IMR-90 (cell line): ENCODE results near the gene LAMA3. TPM values are rescaled to one million over a fixed set of nuclear protein-coding genes. Genes with fewer than 3 reads are reported as not detected.
A peak's percentile ranks its signal among the peaks of the same experiment; 100 is the strongest.

Experiments used
- ATAC-seq: fragments of 200-7000 bp; cut with Tn5 transposase; 2 replicates; pipeline ENCODE4 v1.9.1; 2020; ENCODE audit warnings: low read depth, mild to moderate bottlenecking, moderate library complexity
- BruUV-seq: library from RNA; stranded (reverse); fragments of 400-500 nt; replicated peaks from 2 replicates; lab custom pipeline; 2021; lab: Mats Ljungman, UMichigan
- CTCF ChIA-PET: fragments of 300-600 bp; formaldehyde crosslinking; extraction: SDS; loops from one replicate; lab custom pipeline; 2021; ENCODE audit warnings: antibody characterized with exemption; lab: Yijun Ruan, JAX
- POLR2A ChIA-PET: fragments of 300-600 bp; sonication (Branson Sonifier 250); formaldehyde crosslinking; loops from one replicate; lab custom pipeline; 2022; ENCODE audit warnings: antibody characterized with exemption; ENCODE audit not compliant: unreplicated experiment; lab: Charles Lee
- DNase-seq: peaks from one replicate; pipeline ENCODE4 v3.0.0; 2013
- H2AFZ ChIP-seq: replicated peaks from 2 replicates; pipeline ENCODE3; 2013; ENCODE audit warnings: low read length, mild to moderate bottlenecking; ENCODE audit not compliant: poor library complexity
- H2AK5ac ChIP-seq: 2 replicates; pipeline ENCODE4 v1.6.1; 2013; ENCODE audit warnings: low read depth, low read length, inconsistent platforms
- H2AK9ac ChIP-seq: replicated peaks from 2 replicates; pipeline ENCODE3; 2013; ENCODE audit warnings: mild to moderate bottlenecking, low read depth, low read length, moderate library complexity; ENCODE audit not compliant: poor library complexity
- H2BK120ac ChIP-seq: 2 replicates; pipeline ENCODE4 v1.6.1; 2013; ENCODE audit warnings: low read depth, low read length, inconsistent platforms
- H2BK15ac ChIP-seq: 3 replicates; pipeline ENCODE4 v1.6.1; 2013; ENCODE audit warnings: low read depth, low read length, inconsistent platforms
- H2BK20ac ChIP-seq: 2 replicates; pipeline ENCODE4 v1.6.1; 2013; ENCODE audit warnings: low read depth, mild to moderate bottlenecking, inconsistent platforms, low read length, moderate library complexity
- H2BK5ac ChIP-seq: 2 replicates; pipeline ENCODE4 v1.6.1; 2013; ENCODE audit warnings: mild to moderate bottlenecking, low read depth, low read length, inconsistent platforms; ENCODE audit not compliant: poor library complexity, severe bottlenecking
- H3K14ac ChIP-seq: replicated peaks from 2 replicates; pipeline ENCODE4 v1.6.1; 2013; ENCODE audit warnings: low read depth, low read length, inconsistent platforms
- H3K18ac ChIP-seq: 2 replicates; pipeline ENCODE4 v1.6.1; 2013; ENCODE audit warnings: low read depth, low read length, control low read depth
- H3K23ac ChIP-seq: 2 replicates; pipeline ENCODE4 v1.6.1; 2013; ENCODE audit warnings: low read depth, low read length, inconsistent platforms
- H3K27ac ChIP-seq: 2 replicates; pipeline ENCODE4 v1.5.1; 2013; ENCODE audit warnings: mild to moderate bottlenecking, control low read depth, low read length; ENCODE audit not compliant: insufficient read depth
- H3K27me3 ChIP-seq: 2 replicates; pipeline ENCODE4 v1.6.1; 2013; ENCODE audit warnings: low read length; ENCODE audit not compliant: control insufficient read depth, insufficient read depth
- H3K36me3 ChIP-seq: 2 replicates; pipeline ENCODE4 v1.6.1; 2013; ENCODE audit warnings: low read length, mixed read lengths; ENCODE audit not compliant: control insufficient read depth, insufficient read depth
- H3K4ac ChIP-seq: 2 replicates; pipeline ENCODE4 v1.6.1; 2013; ENCODE audit warnings: low read depth, low read length, inconsistent platforms
- H3K4me1 ChIP-seq: 2 replicates; pipeline ENCODE4 v1.6.1; 2013; ENCODE audit warnings: low read length, mixed read lengths; ENCODE audit not compliant: control insufficient read depth, insufficient read depth
- H3K4me2 ChIP-seq: 2 replicates; pipeline ENCODE4 v1.6.1; 2013; ENCODE audit warnings: low read depth, mild to moderate bottlenecking, control low read depth, low read length, moderate library complexity
- H3K4me3 ChIP-seq: 2 replicates; pipeline ENCODE4 v1.5.1; 2013; ENCODE audit warnings: low read depth, mild to moderate bottlenecking, control low read depth, low read length, moderate library complexity; ENCODE audit not compliant: insufficient read depth
- H3K56ac ChIP-seq: 2 replicates; pipeline ENCODE4 v1.6.1; 2013; ENCODE audit warnings: low read length, inconsistent platforms; ENCODE audit not compliant: insufficient read depth; ENCODE audit errors: extremely low read depth
- H3K79me1 ChIP-seq, 2 experiments: 2 replicates each; pipeline ENCODE4 v1.6.1; 2013; ENCODE audit warnings: low read length in 2 of 2, inconsistent platforms in 1 of 2, low read depth in 1 of 2
- H3K9ac ChIP-seq: 2 replicates; pipeline ENCODE4 v1.6.1; 2013; ENCODE audit warnings: low read depth, low read length, control low read depth
- H3K9me1 ChIP-seq: 2 replicates; pipeline ENCODE4 v1.6.1; 2013; ENCODE audit warnings: low read length, inconsistent platforms; ENCODE audit not compliant: insufficient read depth
- H3K9me3 ChIP-seq: 2 replicates; pipeline ENCODE4 v1.6.1; 2013; ENCODE audit warnings: low read length; ENCODE audit not compliant: control insufficient read depth, insufficient read depth
- H4K20me1 ChIP-seq: 2 replicates; pipeline ENCODE4 v1.6.1; 2013; ENCODE audit warnings: low read length, inconsistent platforms; ENCODE audit not compliant: insufficient read depth
- H4K5ac ChIP-seq: 2 replicates; pipeline ENCODE4 v1.6.1; 2013; ENCODE audit warnings: mild to moderate bottlenecking, low read depth, low read length, control low read depth
- H4K8ac ChIP-seq, 2 experiments: 2 replicates each; pipeline ENCODE4 v1.6.1; 2013; ENCODE audit warnings: low read depth in 2 of 2, low read length in 2 of 2, control low read depth in 1 of 2, inconsistent platforms in 1 of 2
- H4K91ac ChIP-seq: 2 replicates; pipeline ENCODE4 v1.6.1; 2013; ENCODE audit warnings: low read depth, low read length, inconsistent platforms; ENCODE audit not compliant: insufficient read depth
- MAFK ChIP-seq: IDR thresholded peaks from 2 replicates; pipeline ENCODE4 v1.6.1; 2012; ENCODE audit warnings: low read depth, low read length, improper control_type of control experiment
- WGBS, 2 experiments: methylation state at CpG; one replicate each; pipeline versions ENCODE4 v1.1.5 to v1.1.7; 2013; ENCODE audit warnings: missing lambda C conversion rate in 2 of 2; ENCODE audit not compliant: insufficient read length in 1 of 2; ENCODE audit errors: extremely low coverage in 2 of 2; 5-methylcytosine and 5-hydroxymethylcytosine counted together
- dilution Hi-C: fragments of 300-500 bp; cut with HindIII; formaldehyde crosslinking; loops from one replicate; pipeline ENCODE4 v1.14.3; 2018; ENCODE audit warnings: low sequenced_read_pairs; ENCODE audit not compliant: unreplicated experiment
- in situ Hi-C: fragments of 300-500 bp; cut with MboI; formaldehyde crosslinking; loops from 3 replicates; pipeline ENCODE4 v1.14.3; 2019; ENCODE audit warnings: low sequenced_read_pairs, inconsistent platforms, mixed read lengths
- intact Hi-C: fragments of 100-400 bp; cut with micrococcal nuclease; formaldehyde crosslinking; loops from 2 replicates; pipeline ENCODE4 v1.10.0; 2022
- polyA plus RNA-seq, 3 experiments: library from polyadenylated mRNA; depleted of rRNA; stranded (reverse); fragments of >200 nt; gene quantifications; 2 replicates each; pipeline ENCODE4 v1.2.3, GENCODE V29; 2012; ENCODE audit warnings: low replicate concordance in 1 of 3
- total RNA-seq: library from RNA; depleted of rRNA; stranded (reverse); fragments of >200 nt; gene quantifications from 2 replicates; pipeline ENCODE4 v1.2.3, GENCODE V29; 2012
- TF ChIP-seq, protein P1 (sequence below): fragments of 150-350 bp; IDR thresholded peaks from 2 replicates; pipeline ENCODE4 v1.6.1; 2016; ENCODE audit warnings: low read depth, mild to moderate bottlenecking, low read length, moderate library complexity, borderline replicate concordance

The LAMA3 gene
- total and polyA plus RNA-seq, 2 of the 4 experiments (the other 2 are of a cell fraction), result 0.18 to 0.19 TPM

DNA sequence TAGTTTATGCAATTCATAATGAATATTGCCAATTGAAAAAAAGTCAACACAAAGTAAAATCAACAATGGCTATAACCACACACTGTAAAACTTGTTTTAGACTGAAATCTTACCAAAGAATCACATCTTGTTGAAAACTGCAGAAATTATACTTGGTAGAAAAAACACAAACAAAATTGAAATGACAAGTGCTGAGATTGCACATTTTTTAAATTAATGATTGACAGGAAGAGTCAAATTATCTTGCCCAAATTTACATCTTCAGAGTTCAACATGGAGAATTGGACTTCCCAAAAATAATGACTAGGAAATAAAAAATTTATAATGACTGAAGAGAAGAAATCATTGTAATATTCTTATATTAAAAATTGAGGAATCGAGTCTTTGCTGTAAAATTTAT lies 240.7 kb downstream of the LAMA3 start:
- no peaks in the 10 kb centered on the region for H3K9me3 ChIP-seq
- H3K9me1 ChIP-seq, result no peaks in the 10 kb centered on the region
- H2BK120ac ChIP-seq, result no peak overlapping the region
- no peak overlapping the region for H4K5ac ChIP-seq
- POLR2A ChIA-PET, result no interaction called here
- no peak overlapping the region for H3K18ac ChIP-seq
- no peaks in the 10 kb centered on the region for H3K36me3 ChIP-seq
- no peak overlapping the region for H3K4me3 ChIP-seq
- dilution Hi-C loops (no loop called here), intact Hi-C loops (no loop called here), in situ Hi-C loops (no loop called here)
- no peaks in the 10 kb centered on the region for H4K20me1 ChIP-seq
- H2BK20ac ChIP-seq, result no peak overlapping the region
- H3K14ac ChIP-seq, result no peak overlapping the region
- no peak overlapping the region for H4K8ac ChIP-seq
- H2AK9ac ChIP-seq, result no peak overlapping the region
- H3K4me1 ChIP-seq, result peaks cover 7% of the 10 kb centered on the region
- no peak for ATAC-seq
- no peak overlapping the region for H3K23ac ChIP-seq
- H4K91ac ChIP-seq, result no peak overlapping the region
- H3K4me2 ChIP-seq, result no peak overlapping the region
- H3K4ac ChIP-seq, result no peak overlapping the region
- H2BK15ac ChIP-seq, result no peak overlapping the region
- peak; percentile 79 for TF ChIP-seq MAFK
- TF ChIP-seq, protein P1, sequence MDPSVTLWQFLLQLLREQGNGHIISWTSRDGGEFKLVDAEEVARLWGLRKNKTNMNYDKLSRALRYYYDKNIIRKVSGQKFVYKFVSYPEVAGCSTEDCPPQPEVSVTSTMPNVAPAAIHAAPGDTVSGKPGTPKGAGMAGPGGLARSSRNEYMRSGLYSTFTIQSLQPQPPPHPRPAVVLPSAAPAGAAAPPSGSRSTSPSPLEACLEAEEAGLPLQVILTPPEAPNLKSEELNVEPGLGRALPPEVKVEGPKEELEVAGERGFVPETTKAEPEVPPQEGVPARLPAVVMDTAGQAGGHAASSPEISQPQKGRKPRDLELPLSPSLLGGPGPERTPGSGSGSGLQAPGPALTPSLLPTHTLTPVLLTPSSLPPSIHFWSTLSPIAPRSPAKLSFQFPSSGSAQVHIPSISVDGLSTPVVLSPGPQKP, result no peak
- no CpG with 5 or more reads among the region's 1 CpG for WGBS, 2 experiments
- H2BK5ac ChIP-seq, result no peak overlapping the region
- H2AFZ ChIP-seq, result no peak overlapping the region
- H3K27me3 ChIP-seq, result no peaks in the 10 kb centered on the region; the same call in 1 of the 2 replicates
- H3K79me1 ChIP-seq, result no peaks in the 10 kb centered on the region
- H3K27ac ChIP-seq, result no peak overlapping the region
- no peak for DNase-seq
- H2AK5ac ChIP-seq, result no peak overlapping the region
- CTCF ChIA-PET, result no interaction called here
- no peak overlapping the region for H3K56ac ChIP-seq
- no TSS peak for BruUV-seq
- no peak overlapping the region for H3K9ac ChIP-seq
